ENCODE results near the gene IL3. TPM values are rescaled to one million over a fixed set of nuclear protein-coding genes. Genes with fewer than 3 reads are reported as not detected.

Gene IL3
- total RNA-seq, 6 experiments from 2014 or later: not detected

DNA sequence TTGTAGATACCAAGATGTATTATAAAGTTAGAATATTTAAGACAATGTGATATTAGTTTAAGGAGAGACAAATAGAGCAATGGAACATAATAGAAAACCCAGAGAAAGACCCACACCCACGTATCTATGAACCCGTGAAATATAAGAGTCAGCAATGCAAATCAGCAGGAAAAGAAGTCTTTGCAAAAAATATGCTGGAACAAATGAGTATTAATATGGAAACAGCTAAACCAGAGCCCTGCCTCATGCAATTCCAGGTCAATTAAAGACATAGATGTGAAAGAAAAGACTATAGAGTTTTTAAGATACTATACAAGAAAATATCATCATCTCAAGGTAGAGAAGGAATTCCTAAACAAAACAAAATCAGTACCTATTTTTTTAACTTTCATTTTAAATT lies 23.1 kb upstream of the IL3 start:
- peaks cover 12% of the 10 kb centered on the region for H3K27me3 Mint-ChIP-seq (ENCODE audit: insufficient read depth)
- no peak for DNase-seq
- no peaks in the 10 kb centered on the region for H3K36me3 Mint-ChIP-seq (ENCODE audit: low read depth)
- no peak overlapping the region for H3K4me3 Mint-ChIP-seq
- no peak overlapping the region for H3K27ac Mint-ChIP-seq
- H3K4me1 Mint-ChIP-seq (ENCODE audit: low read depth): no peaks in the 10 kb centered on the region
- TF ChIP-seq, protein P1, sequence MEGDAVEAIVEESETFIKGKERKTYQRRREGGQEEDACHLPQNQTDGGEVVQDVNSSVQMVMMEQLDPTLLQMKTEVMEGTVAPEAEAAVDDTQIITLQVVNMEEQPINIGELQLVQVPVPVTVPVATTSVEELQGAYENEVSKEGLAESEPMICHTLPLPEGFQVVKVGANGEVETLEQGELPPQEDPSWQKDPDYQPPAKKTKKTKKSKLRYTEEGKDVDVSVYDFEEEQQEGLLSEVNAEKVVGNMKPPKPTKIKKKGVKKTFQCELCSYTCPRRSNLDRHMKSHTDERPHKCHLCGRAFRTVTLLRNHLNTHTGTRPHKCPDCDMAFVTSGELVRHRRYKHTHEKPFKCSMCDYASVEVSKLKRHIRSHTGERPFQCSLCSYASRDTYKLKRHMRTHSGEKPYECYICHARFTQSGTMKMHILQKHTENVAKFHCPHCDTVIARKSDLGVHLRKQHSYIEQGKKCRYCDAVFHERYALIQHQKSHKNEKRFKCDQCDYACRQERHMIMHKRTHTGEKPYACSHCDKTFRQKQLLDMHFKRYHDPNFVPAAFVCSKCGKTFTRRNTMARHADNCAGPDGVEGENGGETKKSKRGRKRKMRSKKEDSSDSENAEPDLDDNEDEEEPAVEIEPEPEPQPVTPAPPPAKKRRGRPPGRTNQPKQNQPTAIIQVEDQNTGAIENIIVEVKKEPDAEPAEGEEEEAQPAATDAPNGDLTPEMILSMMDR (IDR thresholded peaks at IDR 0.05): no peak
- peaks cover 8% of the 10 kb centered on the region for H3K9me3 Mint-ChIP-seq

GRCh38 chr5:132044207-132044606 lies 16.2 kb upstream of the IL3 start:
- no peaks in the 10 kb centered on the region for H3K4me1 Mint-ChIP-seq (ENCODE audit: low read depth)
- H3K9me3 Mint-ChIP-seq: no peaks in the 10 kb centered on the region
- peaks cover 40% of the 10 kb centered on the region for H3K27me3 Mint-ChIP-seq (ENCODE audit: insufficient read depth)
- H3K36me3 Mint-ChIP-seq (ENCODE audit: low read depth): no peaks in the 10 kb centered on the region
- H3K27ac Mint-ChIP-seq: no peak overlapping the region
- no peak overlapping the region for H3K4me3 Mint-ChIP-seq
- TF ChIP-seq, protein P1 (IDR thresholded peaks at IDR 0.05): no peak
- no peak for DNase-seq

DNA sequence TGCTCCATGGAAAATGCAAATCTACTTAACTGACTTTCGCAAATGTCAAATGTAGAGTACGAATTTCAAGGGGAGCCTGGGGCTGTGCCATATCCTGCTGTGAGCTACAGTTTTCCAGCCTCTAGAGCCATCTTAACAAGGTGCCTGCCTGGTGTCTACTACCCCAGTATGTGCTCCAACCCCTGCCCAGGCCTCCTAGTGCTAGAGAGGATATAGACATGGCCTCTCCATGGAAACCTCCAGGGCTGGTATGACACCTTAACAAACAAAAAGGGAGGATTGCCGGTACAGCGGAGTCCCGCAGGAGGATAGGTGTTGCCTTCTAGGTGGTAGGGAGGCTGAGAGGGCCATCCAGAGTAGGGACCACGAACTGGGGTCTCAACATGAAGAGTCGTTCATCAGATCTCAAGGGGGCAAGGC lies 13.6 kb upstream of the IL3 start:
- Mint-ChIP-seq H3K4me1 (ENCODE audit: low read depth) (no peaks in the 10 kb centered on the region), H3K9me3 (no peaks in the 10 kb centered on the region), H3K36me3 (ENCODE audit: low read depth) (no peaks in the 10 kb centered on the region), H3K27me3 (ENCODE audit: insufficient read depth) (peaks cover 50% of the 10 kb centered on the region), H3K27ac (no peak overlapping the region), H3K4me3 (no peak overlapping the region)
- TF ChIP-seq, protein P1 (IDR thresholded peaks at IDR 0.05): no peak
- DNase-seq: no peak

- no peak for DNase-seq
- Mint-ChIP-seq H3K4me3 (no peak overlapping the region), H3K27ac (no peak overlapping the region), H3K9me3 (no peaks in the 10 kb centered on the region), H3K27me3 (ENCODE audit: insufficient read depth) (peaks cover 45% of the 10 kb centered on the region), H3K4me1 (ENCODE audit: low read depth) (no peaks in the 10 kb centered on the region), H3K36me3 (ENCODE audit: low read depth) (no peaks in the 10 kb centered on the region)
- TF ChIP-seq, protein P1 (IDR thresholded peaks at IDR 0.05): no peak
Observed at GRCh38 chr5:132049093-132049492, 11.4 kb upstream of the IL3 start.

DNA sequence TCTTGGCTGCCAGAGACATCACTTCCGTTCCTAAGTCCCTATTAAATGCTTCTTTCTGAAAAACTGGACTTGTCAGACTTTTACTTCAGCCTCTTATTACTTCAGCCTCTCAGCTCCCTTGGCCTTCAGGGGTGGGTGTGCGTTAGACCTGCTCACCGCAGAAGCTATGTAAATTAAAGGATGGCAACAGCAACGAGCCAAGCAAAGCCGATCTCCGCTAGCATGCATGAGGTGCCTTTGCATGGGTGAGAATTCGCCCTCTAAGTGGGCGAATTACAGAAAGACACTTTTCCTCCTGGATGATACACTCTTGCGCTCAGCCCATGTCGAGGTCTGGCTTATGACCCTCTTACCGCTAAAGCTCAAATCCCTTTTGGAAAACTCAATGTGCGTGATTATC lies 10.9 kb upstream of the IL3 start:
- TF ChIP-seq, protein P1 (IDR thresholded peaks at IDR 0.05): no peak
- H3K36me3 Mint-ChIP-seq (ENCODE audit: low read depth): no peaks in the 10 kb centered on the region
- no peaks in the 10 kb centered on the region for H3K4me1 Mint-ChIP-seq (ENCODE audit: low read depth)
- H3K27me3 Mint-ChIP-seq (ENCODE audit: insufficient read depth): peaks cover 50% of the 10 kb centered on the region
- no peaks in the 10 kb centered on the region for H3K9me3 Mint-ChIP-seq
- DNase-seq: no peak
- H3K4me3 Mint-ChIP-seq: no peak overlapping the region
- no peak overlapping the region for H3K27ac Mint-ChIP-seq

DNA sequence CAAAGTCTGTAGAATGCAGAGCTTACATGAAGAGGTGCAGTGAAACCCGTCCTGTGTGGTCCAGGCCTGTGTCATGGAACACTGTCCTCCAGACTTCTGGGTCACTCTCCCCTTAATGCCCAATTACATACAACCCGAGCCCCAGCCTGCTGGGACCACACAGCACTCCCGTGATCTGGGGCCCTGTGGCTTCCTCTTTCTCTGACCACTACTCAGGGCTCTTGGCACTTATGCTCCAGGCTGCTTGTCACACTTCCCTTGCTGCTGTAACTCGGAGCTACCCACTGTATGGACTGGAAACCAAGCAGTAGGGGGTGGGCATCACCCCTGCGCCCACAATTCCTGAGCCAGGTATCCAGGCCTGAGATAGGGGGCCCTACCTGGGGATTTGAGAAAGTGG lies 10.3 kb upstream of the IL3 start:
- TF ChIP-seq, protein P1 (IDR thresholded peaks at IDR 0.05): no peak
- peaks cover 50% of the 10 kb centered on the region for H3K27me3 Mint-ChIP-seq (ENCODE audit: insufficient read depth)
- no peak for DNase-seq
- no peak overlapping the region for H3K27ac Mint-ChIP-seq
- no peaks in the 10 kb centered on the region for H3K36me3 Mint-ChIP-seq (ENCODE audit: low read depth)
- H3K9me3 Mint-ChIP-seq: no peaks in the 10 kb centered on the region
- H3K4me3 Mint-ChIP-seq: no peak overlapping the region
- H3K4me1 Mint-ChIP-seq (ENCODE audit: low read depth): no peaks in the 10 kb centered on the region

Measured in HFFc6 (cell line).